ENCODE data around the gene FANCC.

DNA sequence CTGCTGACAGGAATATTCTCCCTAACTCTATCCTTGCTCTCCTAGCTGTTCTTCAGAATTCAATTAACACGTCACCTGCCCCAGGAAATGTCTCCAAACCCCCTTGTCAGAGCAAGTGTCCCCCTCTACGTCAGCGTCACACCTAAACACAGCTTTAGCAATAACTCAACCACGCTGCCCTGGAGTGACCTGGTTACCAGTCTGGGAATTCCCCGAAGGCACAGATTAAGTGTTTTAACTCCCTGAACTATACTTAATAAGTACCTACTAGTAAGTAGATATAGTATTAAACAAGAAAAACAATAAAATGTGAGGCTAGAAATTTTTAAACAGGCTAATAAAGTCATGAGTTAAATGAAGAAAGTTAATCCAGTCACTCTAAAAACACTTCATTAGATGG, 78.4 kb downstream of the FANCC start:
- TF ChIP-seq BHLHE40 (IDR thresholded peaks at IDR 0.05; ENCODE audit: borderline replicate concordance): no peak
- no peak for TF ChIP-seq SUZ12 (IDR thresholded peaks at IDR 0.05)
- TF ChIP-seq FOXM1 (IDR thresholded peaks at IDR 0.05; ENCODE audit: borderline replicate concordance): no peak
- TF ChIP-seq FOXA1 (IDR thresholded peaks at IDR 0.05): no peak
- TF ChIP-seq SP1 (IDR thresholded peaks at IDR 0.05): no peak

All from HEK293T (cell line).